ENCODE results near the gene TMEM100. TPM values are rescaled to one million over a fixed set of nuclear protein-coding genes. Genes with fewer than 3 reads are reported as not detected.

TMEM100 gene
- total and polyA plus RNA-seq, 2 donors (not counting 1 experiment from before 2014, with no cell fraction given): not detected

GRCh38 chr17:55742272-55743102 lies 19.8 kb upstream of the TMEM100 start:
- ATAC-seq (ENCODE audit: low read depth) (no peak), DNase-seq (no peak)
- Histone ChIP-seq H3K9me3 (ENCODE audit: control extremely low read depth in 1 of 3, control insufficient read depth in 2 of 3, insufficient read depth in 1 of 3, low read length in 2 of 3) (no peaks in the 10 kb centered on the region), H3K9ac (ENCODE audit: low read length) (no peak overlapping the region), H2AFZ (ENCODE audit: insufficient read depth, low read depth, low read length, poor library complexity, severe bottlenecking) (no peak overlapping the region), H3K4me1 (ENCODE audit: control insufficient read depth in 2 of 2, insufficient read depth in 2 of 2, low read length in 2 of 2) (peaks cover 6 to 14% of the 10 kb centered on the region in 2 donors), H4K20me1 (ENCODE audit: control insufficient read depth, insufficient read depth, low read length, poor library complexity, severe bottlenecking) (no peaks in the 10 kb centered on the region), H3K4me3 (ENCODE audit: control extremely low read depth in 1 of 5, extremely low read depth in 1 of 5, insufficient read depth in 1 of 5, low read depth in 2 of 5, low read length in 4 of 5) (no peak overlapping the region), H3K79me2 (ENCODE audit: control insufficient read depth, insufficient read depth, low read length) (no peaks in the 10 kb centered on the region), H3K27me3 (replicated peaks in 1 of 4; ENCODE audit: control extremely low read depth in 1 of 4, control insufficient read depth in 3 of 4, insufficient read depth in 4 of 4, low read length in 3 of 4) (peaks cover 0 to 7% (median 0%) of the 10 kb centered on the region in 4 experiments), H3K36me3 (replicated peaks in 1 of 2; ENCODE audit: control extremely low read depth in 1 of 2, control insufficient read depth in 1 of 2, extremely low read depth in 1 of 2, insufficient read depth in 2 of 2, low read length in 1 of 2) (no peaks in the 10 kb centered on the region), H3K4me2 (replicated peaks; ENCODE audit: low read depth, low read length, poor library complexity, severe bottlenecking) (peak overlapping the region; percentile 18), H3K27ac (ENCODE audit: low read length in 2 of 2) (no peak overlapping the region)
- Mint-ChIP-seq H3K27me3 (peaks cover 12% of the 10 kb centered on the region), H3K27ac (no peak overlapping the region), H3K4me1 (peaks cover 20% of the 10 kb centered on the region), H3K9me3 (ENCODE audit: insufficient read depth) (no peaks in the 10 kb centered on the region), H3K4me3 (peak overlapping the region; percentile 42)
- 20% methylated on average over 1 of the region's 12 CpGs for WGBS (ENCODE audit: insufficient coverage)
- intact Hi-C loops (cut with micrococcal nuclease): no loop called here
- ChIA-PET POLR2A (no interaction called here), CTCF (interaction anchor here (0.7 to 1.3 kb wide), 2 partner anchors 8 to 9 kb away, joined by 3 read pairs; partner anchors contain the start of gene PCTP)
- TF ChIP-seq EZH2 (IDR thresholded peaks at IDR 0.05; ENCODE audit: borderline replicate concordance, insufficient read depth, low read depth, low read length, poor library complexity, severe bottlenecking) (no peak), CTCF (IDR thresholded peaks at IDR 0.05) (no peak)

GRCh38 chr17:55741356-55741700 lies 18.7 kb upstream of the TMEM100 start:
- Mint-ChIP-seq H3K4me3 (no peak overlapping the region), H3K27ac (no peak overlapping the region), H3K9me3 (ENCODE audit: insufficient read depth) (no peaks in the 10 kb centered on the region), H3K4me1 (peaks cover 20% of the 10 kb centered on the region), H3K27me3 (peaks cover 7% of the 10 kb centered on the region)
- TF ChIP-seq CTCF (IDR thresholded peaks at IDR 0.05): no peak
- TF ChIP-seq EZH2 (IDR thresholded peaks at IDR 0.05; ENCODE audit: borderline replicate concordance, insufficient read depth, low read depth, low read length, poor library complexity, severe bottlenecking): no peak
- DNase-seq (no peak), ATAC-seq (ENCODE audit: low read depth) (no peak)
- Histone ChIP-seq H4K20me1 (ENCODE audit: control insufficient read depth, insufficient read depth, low read length, poor library complexity, severe bottlenecking) (no peaks in the 10 kb centered on the region), H3K9me3 (ENCODE audit: control extremely low read depth in 1 of 3, control insufficient read depth in 2 of 3, insufficient read depth in 1 of 3, low read length in 2 of 3) (no peaks in the 10 kb centered on the region), H3K27me3 (replicated peaks in 1 of 4; ENCODE audit: control extremely low read depth in 1 of 4, control insufficient read depth in 3 of 4, insufficient read depth in 4 of 4, low read length in 3 of 4) (peaks cover 0 to 7% (median 0%) of the 10 kb centered on the region in 4 experiments), H3K9ac (ENCODE audit: low read length) (no peak overlapping the region), H2AFZ (ENCODE audit: insufficient read depth, low read depth, low read length, poor library complexity, severe bottlenecking) (no peak overlapping the region), H3K27ac (ENCODE audit: low read length in 2 of 2) (no peak overlapping the region), H3K4me1 (ENCODE audit: control insufficient read depth in 2 of 2, insufficient read depth in 2 of 2, low read length in 2 of 2) (peaks cover 6 to 14% of the 10 kb centered on the region in 2 donors), H3K4me2 (replicated peaks; ENCODE audit: low read depth, low read length, poor library complexity, severe bottlenecking) (no peak overlapping the region), H3K36me3 (replicated peaks in 1 of 2; ENCODE audit: control extremely low read depth in 1 of 2, control insufficient read depth in 1 of 2, extremely low read depth in 1 of 2, insufficient read depth in 2 of 2, low read length in 1 of 2) (no peaks in the 10 kb centered on the region), H3K79me2 (ENCODE audit: control insufficient read depth, insufficient read depth, low read length) (no peaks in the 10 kb centered on the region), H3K4me3 (ENCODE audit: control extremely low read depth in 1 of 5, extremely low read depth in 1 of 5, insufficient read depth in 1 of 5, low read depth in 2 of 5, low read length in 4 of 5) (no peak overlapping the region)
- WGBS (ENCODE audit: insufficient coverage): no CpG with 5 or more reads among the region's 3 CpGs
- CTCF ChIA-PET: no interaction called here
- POLR2A ChIA-PET: no interaction called here
- intact Hi-C loops (cut with micrococcal nuclease): no loop called here

Measured in B cell (primary cell).